Activated CD4-positive, alpha-beta T cell treated with anti-CD3 and anti-CD28 coated beads, Interleukin-2, amount 50 U/mL, for 24 hours (primary cell): ENCODE results near the gene RDH12.
"Not testable (repeated sequence)": the region's sequence is repeated elsewhere in the genome, so short reads cannot be mapped to it uniquely, and the experiment has no call there.

ENCODE experiments used
- DNase-seq, 2 donors: peaks; one replicate each; pipeline ENCODE4 v3.0.0-alpha.2; 2020; ENCODE audit warnings: low read depth in 1 of 2, low spot score in 1 of 2

RDH12 gene

GRCh38 chr14:67701492-67701891 is at the start of gene RDH12:
Gene RDH12, plus strand, starts transcription at chr14:67701886. Its CDS starts 20,757 bp downstream, at chr14:67722643.
- not testable (repeated sequence) for DNase-seq

GRCh38 chr14:67652189-67652588 is 49.5 kb upstream of the RDH12 start:
- DNase-seq: no peak

- DNase-seq: no peak
Observed at GRCh38 chr14:67653651-67654280, 47.9 kb upstream of the RDH12 start.

GRCh38 chr14:67663633-67664032 is 38.1 kb upstream of the RDH12 start:
- no peak for DNase-seq

GRCh38 chr14:67665868-67666267 is 35.8 kb upstream of the RDH12 start:
- no peak for DNase-seq

- peak in 1 of 2 donors; percentile 40 for DNase-seq
Observed at GRCh38 chr14:67666750-67667449, 34.8 kb upstream of the RDH12 start.

GRCh38 chr14:67668559-67668958 is 33.1 kb upstream of the RDH12 start:
- DNase-seq: no peak

- no peak for DNase-seq
Observed at GRCh38 chr14:67673451-67673850, 28.2 kb upstream of the RDH12 start.

- peak in 1 of 2 donors; percentile 41 for DNase-seq
Observed at GRCh38 chr14:67674139-67674479, 27.6 kb upstream of the RDH12 start.

GRCh38 chr14:67674480-67675218 is 27.0 kb upstream of the RDH12 start, which contains the start of gene VTI1B:
Gene VTI1B, minus strand, starts transcription at chr14:67674632. Its CDS starts 143 bp downstream, at chr14:67674489.
- peak; percentile 62 to 70 for DNase-seq

- DNase-seq: no peak
Observed at GRCh38 chr14:67675219-67675582, 26.5 kb upstream of the RDH12 start.

GRCh38 chr14:67679006-67679405 is 22.7 kb upstream of the RDH12 start:
- no peak for DNase-seq

- DNase-seq: no peak
Observed at GRCh38 chr14:67680121-67680602, 21.5 kb upstream of the RDH12 start.

GRCh38 chr14:67680941-67681340 is 20.7 kb upstream of the RDH12 start:
- DNase-seq: no peak

- DNase-seq: no peak
Observed at GRCh38 chr14:67683842-67684241, 17.8 kb upstream of the RDH12 start.

GRCh38 chr14:67690011-67690410 is 11.7 kb upstream of the RDH12 start:
- no peak for DNase-seq

- DNase-seq: peak; percentile 35 to 70
Observed at GRCh38 chr14:67694791-67695393, 6.8 kb upstream of the RDH12 start.

- DNase-seq: peak; percentile 55 to 82
Observed at GRCh38 chr14:67695394-67695949, 6.2 kb upstream of the RDH12 start, which contains the start of gene RDH11. Gene RDH11, minus strand, starts transcription at chr14:67695764. Its CDS starts 61 bp downstream, at chr14:67695703.

GRCh38 chr14:67697006-67697405 is 4.7 kb upstream of the RDH12 start:
- DNase-seq: no peak

GRCh38 chr14:67698179-67698578 is 3.5 kb upstream of the RDH12 start:
- no peak for DNase-seq

- no peak for DNase-seq
Observed at GRCh38 chr14:67703997-67704396, 2.3 kb downstream of the RDH12 start.
